IPS DF 19.7 (cell line): Measurements from ENCODE around the gene DNAAF9.

Source experiments
- DNase-seq: peaks from one replicate; pipeline ENCODE4 v3.0.0-alpha.2; 2013; ENCODE audit warnings: low read depth, low spot score

DNAAF9 gene

GRCh38 chr20:3377644-3378043 is 29.8 kb downstream of the DNAAF9 start:
- peak; percentile 30 for DNase-seq

- DNase-seq = no peak
These were observed 33.2 kb downstream of the DNAAF9 start for GRCh38 chr20:3374296-3374695.

- no peak for DNase-seq
These were observed 35.7 kb downstream of the DNAAF9 start for GRCh38 chr20:3371754-3372153.

GRCh38 chr20:3367089-3367488 is 40.4 kb downstream of the DNAAF9 start:
- no peak for DNase-seq

GRCh38 chr20:3364323-3365013 is 43.0 kb downstream of the DNAAF9 start:
- no peak for DNase-seq

- DNase-seq = no peak
These were observed 46.7 kb downstream of the DNAAF9 start for GRCh38 chr20:3360752-3361151.

- no peak for DNase-seq
These were observed 48.7 kb downstream of the DNAAF9 start for GRCh38 chr20:3358676-3359340.
